A549 (cell line): Measurements from ENCODE around the gene DCLK3. TPM values are rescaled to one million over a fixed set of nuclear protein-coding genes. Genes with fewer than 3 reads are reported as not detected.
A peak's percentile ranks its signal among the peaks of the same experiment; 100 is the strongest.

ENCODE experiments used
- ATAC-seq, 2 experiments: fragments of 200-7000 bp in 1 of 2; fragments of >200 bp in 1 of 2; cut with Nextera tagmentation in 1 of 2; cut with Tn5 transposase in 1 of 2; 3 replicates each; pipeline versions ENCODE4 v1.8.0 to v1.9.1; 2018 to 2020; ENCODE audit warnings: mild to moderate bottlenecking in 1 of 2, moderate library complexity in 1 of 2
- CTCF ChIA-PET: fragments of 300-600 bp; sonication (Branson Sonifier 250); formaldehyde crosslinking; extraction: SDS; loops from one replicate; lab custom pipeline; 2021; ENCODE audit warnings: antibody characterized with exemption, inconsistent platforms; lab: Yijun Ruan, JAX
- POLR2A ChIA-PET: fragments of 350-600 bp; formaldehyde crosslinking; extraction: SDS; loops from one replicate; lab custom pipeline; 2021; ENCODE audit warnings: antibody characterized with exemption, inconsistent platforms; lab: Yijun Ruan, JAX
- DNase-seq, 2 experiments: peaks; one replicate each; pipeline versions ENCODE4 v3.0.0 to v3.0.0-alpha.2; 2011 to 2016; ENCODE audit warnings: low read depth in 1 of 2, low spot score in 1 of 2
- FAIRE-seq: peaks from 2 replicates; lab custom pipeline; 2011; peaks lifted over from hg19 to GRCh38; lab: Jason Lieb, UNC
- H3K27ac ChIP-seq, 2 experiments: fragments of >200 bp; sonication (Bioruptor Twin); formaldehyde crosslinking; 3 replicates each; pipeline ENCODE4 v1.5.1; 2016 to 2017
- H3K4me1 ChIP-seq: fragments of >200 bp; sonication (Bioruptor Twin); formaldehyde crosslinking; 3 replicates; pipeline ENCODE4 v1.6.1; 2016
- H3K4me2 ChIP-seq: fragments of >200 bp; sonication (Bioruptor Twin); formaldehyde crosslinking; 3 replicates; pipeline ENCODE4 v1.6.1; 2016
- H3K4me3 ChIP-seq: fragments of >200 bp; sonication (Bioruptor Twin); formaldehyde crosslinking; 3 replicates; pipeline ENCODE4 v1.5.1; 2016
- H3K9me3 ChIP-seq: fragments of >200 bp; sonication (Bioruptor Twin); formaldehyde crosslinking; 3 replicates; pipeline ENCODE4 v1.6.1; 2016
- ATOH8 ChIP-seq: fragments of 250-450 bp; sonication (Bioruptor Pico); IDR thresholded peaks from 2 replicates; pipeline ENCODE4 v1.5.0; 2020; ENCODE audit warnings: low read depth, mild to moderate bottlenecking, moderate library complexity
- CBX8 ChIP-seq: fragments of 200-600 bp; sonication (generic); IDR thresholded peaks from 2 replicates; pipeline ENCODE4 v1.6.1; 2016
- CTCF ChIP-seq: fragments of >200 bp; sonication (Bioruptor Twin); formaldehyde crosslinking; IDR thresholded peaks from 3 replicates; pipeline ENCODE4 v1.5.1; 2016
- EHF ChIP-seq: fragments of 250-450 bp; sonication (Bioruptor Pico); IDR thresholded peaks from 2 replicates; pipeline ENCODE4 v1.5.0; 2020; ENCODE audit warnings: mild to moderate bottlenecking
- EHMT2 ChIP-seq: fragments of 200-600 bp; sonication (generic); IDR thresholded peaks from 2 replicates; pipeline ENCODE4 v1.6.1; 2016; ENCODE audit warnings: antibody characterized with exemption, low read depth, mild to moderate bottlenecking, moderate library complexity
- ELK1 ChIP-seq: fragments of 150-350 bp; IDR thresholded peaks from 2 replicates; pipeline ENCODE4 v1.6.1; 2014; ENCODE audit warnings: low read depth, mild to moderate bottlenecking, low read length
- EP300 ChIP-seq, 2 experiments: fragments of >200 bp; sonication (Bioruptor Twin); formaldehyde crosslinking; IDR thresholded peaks; 2 replicates in 1 of 2; 3 replicates in 1 of 2; pipeline ENCODE4 v1.6.1; 2016 to 2017
- ESRRA ChIP-seq: fragments of 150-350 bp; IDR thresholded peaks from 2 replicates; pipeline ENCODE4 v1.6.1; 2014; ENCODE audit warnings: mild to moderate bottlenecking, low read length, borderline replicate concordance
- FOSB ChIP-seq: fragments of 250-450 bp; sonication (Bioruptor Pico); IDR thresholded peaks from 2 replicates; pipeline ENCODE4 v1.5.0; 2020; ENCODE audit warnings: mild to moderate bottlenecking, moderate library complexity
- HDAC2 ChIP-seq: fragments of 200-600 bp; sonication (generic); IDR thresholded peaks from 2 replicates; pipeline ENCODE4 v1.6.1; 2016
- HOXB13 ChIP-seq: fragments of 250-450 bp; sonication (Bioruptor Pico); IDR thresholded peaks from 2 replicates; pipeline ENCODE4 v1.5.0; 2020; ENCODE audit warnings: low read depth, mild to moderate bottlenecking, moderate library complexity
- HOXB5 ChIP-seq: fragments of 250-450 bp; sonication (Bioruptor Pico); IDR thresholded peaks from 2 replicates; pipeline ENCODE4 v1.5.0; 2020; ENCODE audit warnings: mild to moderate bottlenecking, moderate library complexity
- JUN ChIP-seq, 2 experiments: fragments of >200 bp; sonication (Bioruptor Twin); formaldehyde crosslinking; IDR thresholded peaks; 2 replicates in 1 of 2; 3 replicates in 1 of 2; pipeline ENCODE4 v1.6.1; 2016 to 2017
- KDM5A ChIP-seq: fragments of 200-600 bp; sonication (generic); IDR thresholded peaks from 2 replicates; pipeline ENCODE4 v1.6.1; 2016; ENCODE audit warnings: antibody characterized with exemption, mild to moderate bottlenecking
- MAX ChIP-seq: IDR thresholded peaks from 2 replicates; pipeline ENCODE4 v1.6.1; 2012
- NFE2L2 ChIP-seq: fragments of 150-350 bp; conservative IDR thresholded peaks from 2 replicates; pipeline ENCODE4 v1.6.1; 2014; ENCODE audit warnings: low read length
- NPAS2 ChIP-seq: fragments of 250-450 bp; sonication (Bioruptor Pico); IDR thresholded peaks from 2 replicates; pipeline ENCODE4 v1.8.0; 2022; ENCODE audit warnings: mild to moderate bottlenecking, moderate library complexity, borderline replicate concordance
- PBX3 ChIP-seq: IDR thresholded peaks from 2 replicates; pipeline ENCODE4 v1.6.1; 2012
- RAD21 ChIP-seq, 2 experiments: fragments of >200 bp in 1 of 2; sonication (Bioruptor Twin) in 1 of 2; formaldehyde crosslinking in 1 of 2; IDR thresholded peaks in 1 of 2; conservative IDR thresholded peaks in 1 of 2; 2 replicates in 1 of 2; 3 replicates in 1 of 2; pipeline ENCODE4 v1.6.1; 2012 to 2018; ENCODE audit warnings: inconsistent platforms in 1 of 2
- RARB ChIP-seq: fragments of 250-450 bp; sonication (Bioruptor Pico); IDR thresholded peaks from 2 replicates; pipeline ENCODE4 v1.8.0; 2021; ENCODE audit warnings: mild to moderate bottlenecking, moderate library complexity
- RCOR1 ChIP-seq: fragments of 150-350 bp; IDR thresholded peaks from 2 replicates; pipeline ENCODE4 v1.6.1; 2014; ENCODE audit warnings: antibody characterized with exemption, low read length, low read depth
- RFX5 ChIP-seq: fragments of 450-650 bp; IDR thresholded peaks from 2 replicates; pipeline ENCODE4 v1.7.1; 2014; ENCODE audit warnings: antibody characterized with exemption, mild to moderate bottlenecking, moderate library complexity
- RNF2 ChIP-seq: fragments of 200-600 bp; sonication (generic); IDR thresholded peaks from 2 replicates; pipeline ENCODE4 v1.6.1; 2016; ENCODE audit warnings: low read depth, mild to moderate bottlenecking, antibody characterized with exemption, moderate library complexity, borderline replicate concordance
- SREBF2 ChIP-seq: fragments of 450-650 bp; IDR thresholded peaks from 2 replicates; pipeline ENCODE4 v1.6.1; 2014; ENCODE audit warnings: mild to moderate bottlenecking, moderate library complexity
- ZFP36 ChIP-seq: fragments of 450-650 bp; IDR thresholded peaks from 2 replicates; pipeline ENCODE4 v1.6.1; 2014; ENCODE audit warnings: borderline replicate concordance; ENCODE audit not compliant: partially characterized antibody
- WGBS: methylation state at CpG from one replicate; pipeline ENCODE4 v1.1.6; 2017; ENCODE audit errors: missing lambda C conversion rate; 5-methylcytosine and 5-hydroxymethylcytosine counted together
- polyA plus RNA-seq, 4 experiments: library from polyadenylated mRNA; depleted of rRNA in 3 of 4; stranded (reverse); fragments of >200 nt; fragmentation: RNase III in 1 of 4; extraction: RNeasy Plus Mini Kit Qiagen cat#74134 plus additional on column Dnase treatment in 1 of 4; gene quantifications; 2 replicates in 3 of 4; 3 replicates in 1 of 4; pipeline ENCODE4 v1.2.3, GENCODE V29; 2011 to 2017

Gene DCLK3
- polyA plus RNA-seq, 2 of the 4 experiments (the other 2 are of a cell fraction), result not detected

GRCh38 chr3:36681867-36682266 is 82.5 kb downstream of the DCLK3 start:
- ATAC-seq (no peak), DNase-seq (no peak), FAIRE-seq (no peak)
- no peak overlapping the region for H3K4me3 ChIP-seq
- POLR2A ChIA-PET, result no interaction called here
- no peak overlapping the region for H3K4me2 ChIP-seq
- CTCF ChIA-PET, result no interaction called here
- no peak for TF ChIP-seq ESRRA
- no peak for TF ChIP-seq JUN (IDR thresholded peaks at IDR 0.05)
- TF ChIP-seq RARB (CRISPR knock-in tag), result no peak
- no peak for TF ChIP-seq RFX5
- TF ChIP-seq CTCF, result no peak
- TF ChIP-seq HOXB5 (CRISPR knock-in tag), result no peak
- no peak for TF ChIP-seq ELK1
- TF ChIP-seq PBX3, result no peak
- H3K27ac ChIP-seq, result no peak overlapping the region
- H3K4me1 ChIP-seq, result peaks cover 12% of the 10 kb centered on the region; the same call in 2 of the 3 replicates
- peaks cover 42% of the 10 kb centered on the region for H3K9me3 ChIP-seq
- WGBS, result 73% methylated on average over 1 of the region's 1 CpG

GRCh38 chr3:36680952-36681351 is 83.4 kb downstream of the DCLK3 start:
- no peak for TF ChIP-seq HOXB13
- no peak for TF ChIP-seq EP300 (IDR thresholded peaks at IDR 0.05)
- no peak for TF ChIP-seq RCOR1
- TF ChIP-seq HDAC2, result no peak
- no peak for TF ChIP-seq NPAS2 (CRISPR knock-in tag)
- no peak for TF ChIP-seq FOSB (CRISPR knock-in tag)
- no peak for TF ChIP-seq RFX5
- no peak for TF ChIP-seq ZFP36
- no peak for TF ChIP-seq RARB (CRISPR knock-in tag)
- TF ChIP-seq EHF, result no peak
- TF ChIP-seq CBX8, result no peak
- TF ChIP-seq RNF2, result no peak
- TF ChIP-seq NFE2L2, result no peak
- TF ChIP-seq SREBF2, result no peak
- TF ChIP-seq ATOH8 (CRISPR knock-in tag), result no peak
- TF ChIP-seq EHMT2, result no peak
- TF ChIP-seq MAX, result no peak
- no peak for TF ChIP-seq KDM5A
- TF ChIP-seq RAD21 (conservative IDR thresholded peaks at IDR 0.05 in 1 of 2, IDR thresholded peaks at IDR 0.05 in 1 of 2), result no peak
- peaks cover 43% of the 10 kb centered on the region for H3K9me3 ChIP-seq
- H3K27ac ChIP-seq, result peak overlapping the region; percentile 61 to 84; a peak in 4 of 6 replicates
- DNase-seq (no peak), ATAC-seq (no peak), FAIRE-seq (no peak)
- no peak overlapping the region for H3K4me3 ChIP-seq
- POLR2A ChIA-PET, result no interaction called here
- H3K4me1 ChIP-seq, result peaks cover 12% of the 10 kb centered on the region; the same call in 2 of the 3 replicates
- CTCF ChIA-PET, result interaction anchor here (0.6 kb wide), 1 partner anchor 1061 kb away, joined by 3 read pairs; no protein-coding TSS in a partner anchor
- no peak overlapping the region for H3K4me2 ChIP-seq
- 53% methylated on average over 3 of the region's 3 CpGs for WGBS
